Activated T-helper 9 cell treated with anti-CD3 and anti-CD28 coated beads, Interleukin-2, amount 50 U/mL, for 16 hours (primary cell): Measurements from ENCODE around the gene ZNF737.
"Not testable (repeated sequence)": the region's sequence is repeated elsewhere in the genome, so short reads cannot be mapped to it uniquely, and the experiment has no call there.

Experiments
- DNase-seq: peaks from one replicate; pipeline ENCODE4 v3.0.0-alpha.2; 2020; ENCODE audit warnings: low read depth

ZNF737 gene

DNA sequence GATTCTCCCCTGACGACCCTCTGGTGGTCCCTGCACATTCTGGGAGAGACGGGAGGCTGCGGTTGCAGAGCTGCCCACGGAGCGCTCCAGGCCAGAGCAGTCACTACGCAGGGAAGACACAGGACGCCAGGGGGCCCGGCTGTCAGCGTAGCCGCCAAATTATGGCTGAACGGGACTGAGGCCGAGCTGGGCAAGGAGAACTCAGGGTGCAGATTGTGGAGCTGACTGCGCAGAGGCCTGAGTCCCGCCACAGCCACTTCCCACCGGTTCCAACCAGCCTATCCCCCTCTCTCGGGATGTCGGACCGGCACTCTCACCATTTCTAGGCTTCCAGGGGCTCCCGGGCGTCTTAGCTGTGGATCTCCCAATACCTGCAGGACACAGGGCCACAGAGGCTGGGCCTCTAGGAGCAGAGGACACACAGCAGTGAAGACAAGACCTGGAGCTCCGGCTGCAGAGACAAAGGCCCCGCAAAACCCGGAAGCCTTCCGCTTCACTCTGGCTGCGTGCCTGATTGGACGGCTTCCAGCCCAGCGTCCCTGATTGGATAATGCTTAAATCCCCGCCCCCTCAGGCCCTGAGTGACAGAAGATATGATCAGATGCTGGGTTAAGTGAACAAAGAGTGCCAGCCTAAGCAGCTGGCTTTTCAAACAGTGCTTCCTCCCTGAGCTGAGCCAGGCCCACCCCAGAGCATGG, at the start of gene ZNF737:
Gene ZNF737 (minus strand): TSS at position 461 of the 698 bp plus-strand sequence. CDS start 141 bp downstream, at position 320.
- DNase-seq = peak; percentile 81

DNA sequence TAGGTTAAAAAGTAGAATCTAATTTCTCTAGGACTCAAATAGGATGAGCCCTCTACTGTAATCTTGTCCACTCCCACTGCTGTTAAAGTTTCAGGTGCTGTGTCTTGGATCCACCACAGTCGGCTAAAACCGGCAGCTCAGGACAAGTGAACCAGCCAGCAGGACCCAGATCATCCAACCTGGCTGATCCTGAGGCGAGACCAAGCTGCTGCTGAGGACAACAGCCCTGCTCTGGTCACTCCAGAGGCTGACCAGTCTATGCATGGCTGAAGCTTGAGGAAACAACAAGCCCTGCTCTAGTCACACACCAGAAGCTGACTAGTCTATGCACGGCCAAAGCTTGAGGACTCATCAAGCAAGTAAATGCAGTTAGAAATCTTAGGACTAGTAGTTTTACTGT, 49.4 kb upstream of the ZNF737 start:
- not testable (repeated sequence) for DNase-seq

DNA sequence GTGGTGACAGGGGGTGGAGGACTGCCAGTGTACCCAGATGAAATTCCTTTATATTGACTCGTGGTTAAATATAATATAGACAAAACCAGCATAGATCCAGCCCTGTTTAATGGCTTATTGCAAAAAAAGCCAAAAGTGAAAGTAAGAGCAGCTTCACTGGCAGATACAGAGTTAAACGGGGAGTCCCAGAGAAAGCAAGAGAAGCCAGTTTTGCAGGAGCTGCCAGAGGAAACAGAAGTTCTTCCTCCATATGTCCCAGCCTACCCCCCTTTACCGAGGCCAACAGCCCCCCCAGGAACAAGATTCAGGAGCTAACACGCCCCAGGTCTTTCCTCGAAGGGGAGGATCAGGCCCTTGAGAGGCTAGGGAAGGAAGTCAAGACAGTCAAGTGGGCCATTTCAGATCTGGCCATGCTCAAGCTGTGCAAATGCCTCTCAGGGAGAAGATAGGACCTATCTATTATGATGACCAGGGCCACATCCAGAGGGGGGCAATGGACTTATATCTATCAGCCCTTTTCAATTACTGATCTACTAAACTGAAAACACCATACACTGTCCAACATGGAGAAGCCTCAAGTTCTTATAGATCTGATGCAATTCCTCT, 47.2 kb upstream of the ZNF737 start:
- no peak for DNase-seq

DNA sequence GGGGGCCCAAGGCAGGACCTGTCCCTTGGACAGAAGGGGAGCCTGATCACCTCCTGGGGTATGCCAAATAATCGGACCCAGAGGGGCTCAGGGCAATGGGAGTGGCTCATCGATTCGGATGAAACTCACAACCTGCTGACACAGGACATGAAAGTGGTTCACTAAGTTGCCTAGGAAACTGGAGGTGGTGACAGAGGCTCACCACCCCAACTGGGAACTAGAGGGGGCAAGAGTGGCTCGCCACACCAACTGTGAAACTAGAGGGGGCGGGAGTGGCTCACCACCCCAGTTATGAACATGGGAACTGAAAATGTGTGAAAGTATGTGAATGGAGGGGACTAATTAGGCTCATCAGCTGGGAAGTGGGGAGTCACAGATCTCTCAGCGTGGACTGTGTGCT, 46.3 kb upstream of the ZNF737 start:
- no peak for DNase-seq

DNA sequence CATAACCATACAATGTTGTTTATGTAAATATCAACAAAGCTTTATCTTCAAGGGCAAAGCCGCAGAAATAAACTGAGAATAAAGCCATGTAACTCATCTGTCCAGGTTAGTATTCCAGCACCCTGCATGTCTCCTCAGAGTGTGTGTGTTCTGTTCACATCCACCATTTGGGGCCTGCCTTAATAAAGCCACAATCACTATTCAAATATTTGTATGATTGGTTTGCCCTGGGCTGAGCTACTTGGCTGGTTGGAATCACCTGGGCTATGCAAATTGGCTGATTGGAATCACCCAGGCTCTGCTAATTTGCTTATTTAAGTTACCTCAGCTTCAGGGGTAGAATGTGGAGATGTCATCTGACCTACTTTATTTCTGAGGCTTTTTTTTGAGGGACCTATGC, 42.4 kb upstream of the ZNF737 start:
- no peak for DNase-seq

DNA sequence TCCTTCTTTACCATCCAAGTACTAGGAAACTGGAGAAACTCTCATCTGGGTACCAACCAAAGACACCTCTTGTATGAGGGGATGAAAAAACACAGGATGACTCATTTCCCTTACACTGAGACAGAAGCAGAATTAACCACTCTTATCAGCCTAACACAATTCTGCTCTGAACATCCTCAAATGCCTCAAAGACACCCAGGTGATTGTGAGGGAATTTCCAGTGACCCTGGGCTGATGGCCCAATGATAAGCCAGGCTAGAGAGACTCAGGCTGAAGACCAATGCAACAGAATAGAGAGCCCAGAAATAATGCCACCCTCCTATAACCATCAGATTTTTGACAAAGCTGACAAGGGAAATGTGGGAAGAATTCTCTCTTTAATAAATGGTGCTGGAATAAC, 7.0 kb downstream of the ZNF737 start:
- no peak for DNase-seq

DNA sequence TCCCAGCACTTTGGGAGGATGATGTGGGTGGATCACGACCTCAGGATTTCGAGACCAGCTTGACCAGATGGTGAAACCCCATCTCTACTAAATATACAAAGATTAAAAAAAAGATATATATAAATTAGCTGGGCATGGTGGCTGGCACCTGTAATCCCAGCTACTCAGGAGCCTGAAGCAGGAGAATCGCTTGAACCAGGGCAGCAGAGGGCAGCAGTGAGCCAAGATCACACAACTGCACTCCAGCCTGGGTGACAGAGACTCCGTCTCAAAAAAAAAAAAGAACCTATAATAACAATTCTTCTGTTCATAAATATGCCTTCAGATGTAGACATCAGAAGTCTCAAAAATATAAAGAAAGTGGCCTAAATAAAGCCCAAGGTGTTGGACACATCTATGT, 7.6 kb downstream of the ZNF737 start:
- DNase-seq = no peak

DNA sequence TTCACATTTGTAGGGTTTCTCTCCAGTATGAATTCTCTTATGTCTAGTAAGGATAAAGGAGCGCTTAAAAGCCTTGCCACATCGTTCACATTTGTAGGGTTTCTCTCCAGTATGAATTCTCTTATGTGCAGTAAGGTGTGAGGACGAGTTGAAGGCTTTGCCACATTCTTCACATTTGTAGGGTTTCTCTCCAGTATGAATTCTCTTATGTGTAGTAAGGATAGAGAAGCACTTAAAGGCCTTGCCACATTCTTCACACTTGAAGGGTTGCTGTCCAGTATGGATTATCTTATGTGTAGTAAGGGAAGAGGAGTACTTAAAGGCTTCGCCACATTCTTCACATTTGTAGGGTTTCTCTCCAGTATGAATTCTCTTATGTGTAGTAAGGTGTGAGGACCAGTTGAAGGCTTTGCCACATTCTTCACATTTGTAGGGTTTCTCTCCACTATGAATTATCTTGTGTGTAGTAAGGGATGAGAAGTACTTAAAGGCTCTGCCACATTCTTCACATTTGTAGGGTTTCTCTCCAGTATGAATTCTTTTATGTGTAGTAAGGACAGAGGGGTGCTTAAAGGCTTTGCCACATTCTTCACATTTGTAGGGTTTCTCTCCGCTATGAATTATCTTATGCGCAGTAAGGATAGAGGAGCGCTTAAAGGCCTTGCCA, 20.8 kb downstream of the ZNF737 start:
- not testable (repeated sequence) for DNase-seq

DNA sequence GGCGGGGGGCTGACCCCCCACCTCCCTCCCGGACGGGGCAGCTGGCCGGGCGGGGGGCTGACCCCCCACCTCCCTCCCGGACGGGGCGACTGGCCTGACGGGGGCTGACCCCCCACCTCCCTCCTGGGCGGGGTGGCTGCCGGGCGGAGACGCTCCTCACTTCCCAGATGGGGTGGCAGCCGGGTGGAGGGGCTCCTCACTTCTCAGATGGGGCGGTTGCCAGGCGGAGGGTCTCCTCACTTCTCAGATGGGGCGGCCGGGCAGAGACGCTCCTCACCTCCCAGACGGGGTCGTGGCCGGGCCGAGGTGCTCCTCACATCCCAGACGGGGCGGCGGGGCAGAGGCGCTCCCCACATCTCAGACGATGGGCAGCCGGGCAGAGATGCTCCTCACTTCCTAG, 35.3 kb downstream of the ZNF737 start:
- not testable (repeated sequence) for DNase-seq

DNA sequence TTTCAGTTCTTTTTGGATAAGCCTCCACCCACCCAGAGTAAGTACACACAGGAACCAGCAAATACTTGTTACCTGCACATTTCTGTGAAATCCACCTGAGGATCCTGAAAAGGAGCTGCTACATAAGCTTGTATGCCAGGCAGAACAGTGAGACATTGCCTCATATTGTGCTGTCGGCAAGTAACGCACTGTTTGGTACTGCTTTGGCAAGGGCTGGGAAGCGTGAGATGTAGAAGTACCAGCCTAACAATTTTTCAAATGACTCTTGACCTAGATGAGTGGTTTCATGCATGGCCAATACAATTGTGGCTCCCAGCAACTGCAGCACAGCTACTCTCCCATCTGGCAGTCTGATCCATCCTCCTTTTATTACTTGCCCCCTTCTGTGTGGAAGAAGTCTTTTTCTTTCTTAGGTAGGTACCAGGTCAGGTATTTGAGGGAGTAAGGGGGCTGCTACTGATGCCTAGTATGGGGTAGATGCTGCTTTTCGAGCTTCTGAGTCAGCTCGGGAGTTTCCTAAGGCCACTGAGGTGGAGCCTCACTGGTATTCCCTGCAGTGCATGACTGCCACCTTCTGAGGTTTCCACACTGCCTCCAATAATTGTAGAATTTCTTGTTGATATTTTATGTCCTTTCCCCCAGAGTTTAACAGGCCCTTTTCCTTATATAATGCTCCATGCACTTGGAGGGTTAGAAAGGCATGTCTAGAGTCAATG, 52.2 kb downstream of the ZNF737 start:
- no peak for DNase-seq

DNA sequence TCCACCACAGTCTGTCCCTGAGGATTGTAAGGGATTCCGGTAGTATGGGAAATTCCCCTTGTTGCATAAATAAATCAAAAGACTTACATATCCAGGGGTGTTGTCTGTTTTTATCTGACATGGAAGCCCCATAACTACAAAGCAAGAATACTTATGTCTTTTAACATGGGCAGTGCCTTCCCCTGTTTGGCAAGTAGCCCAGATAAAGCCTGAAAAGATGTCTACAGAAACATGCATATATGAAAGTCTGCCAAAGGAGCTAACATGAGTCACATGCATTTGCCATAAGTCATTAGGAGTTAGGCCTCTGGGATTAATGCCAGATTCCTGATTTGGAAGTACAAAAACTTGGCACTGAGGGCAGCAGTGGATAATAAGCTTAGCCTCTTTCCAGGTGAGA, 62.1 kb downstream of the ZNF737 start:
- no peak for DNase-seq
